ENCODE measurements around the gene SNAI3. TPM values are rescaled to one million over a fixed set of nuclear protein-coding genes. Genes with fewer than 3 reads are reported as not detected.

The SNAI3 gene
- total and polyA plus RNA-seq, 10 donors: 4.8 to 7.8 (median 6.4) TPM

DNA sequence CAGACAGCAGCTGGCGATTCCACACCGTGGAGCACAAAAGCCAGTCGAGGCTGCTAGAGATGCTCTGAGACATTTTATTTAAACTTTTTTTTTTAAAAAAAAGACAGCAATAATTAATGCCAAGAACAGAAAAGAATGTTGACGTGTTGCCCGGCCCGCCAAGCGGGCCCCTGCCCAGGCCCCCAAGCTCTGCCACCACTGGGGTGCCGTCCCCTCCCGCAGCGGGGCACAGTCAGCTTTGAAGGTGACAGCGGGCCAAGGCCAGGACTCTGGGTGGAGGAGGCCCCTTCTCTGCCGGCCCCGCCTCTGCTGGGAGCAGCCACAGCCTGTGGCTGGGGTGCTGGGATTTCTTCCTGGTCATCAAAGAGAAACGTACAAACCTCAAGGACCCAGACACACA, 10.1 kb upstream of the SNAI3 start:
- Histone ChIP-seq H3K36me3 (peaks cover 0 to 63% (median 46%) of the 10 kb centered on the region in 6 donors), H3K4me3 (no peak overlapping the region), H3K9me3 (no peaks in the 10 kb centered on the region), H3K27ac (peak overlapping the region in 1 of 8 donors; percentile 0), H3K4me1 (peaks cover 33 to 73% (median 62%) of the 10 kb centered on the region in 6 donors), H3K27me3 (replicated peaks in 1 of 7) (no peaks in the 10 kb centered on the region)
- intact Hi-C loops (cut with DNase I; ENCODE audit: low total_unique reads): no loop called here
- no peak for DNase-seq
- TF ChIP-seq POLR2AphosphoS5 (IDR thresholded peaks at IDR 0.05): no peak
- TF ChIP-seq POLR2A (IDR thresholded peaks at IDR 0.05): no peak
- TF ChIP-seq, protein P1, sequence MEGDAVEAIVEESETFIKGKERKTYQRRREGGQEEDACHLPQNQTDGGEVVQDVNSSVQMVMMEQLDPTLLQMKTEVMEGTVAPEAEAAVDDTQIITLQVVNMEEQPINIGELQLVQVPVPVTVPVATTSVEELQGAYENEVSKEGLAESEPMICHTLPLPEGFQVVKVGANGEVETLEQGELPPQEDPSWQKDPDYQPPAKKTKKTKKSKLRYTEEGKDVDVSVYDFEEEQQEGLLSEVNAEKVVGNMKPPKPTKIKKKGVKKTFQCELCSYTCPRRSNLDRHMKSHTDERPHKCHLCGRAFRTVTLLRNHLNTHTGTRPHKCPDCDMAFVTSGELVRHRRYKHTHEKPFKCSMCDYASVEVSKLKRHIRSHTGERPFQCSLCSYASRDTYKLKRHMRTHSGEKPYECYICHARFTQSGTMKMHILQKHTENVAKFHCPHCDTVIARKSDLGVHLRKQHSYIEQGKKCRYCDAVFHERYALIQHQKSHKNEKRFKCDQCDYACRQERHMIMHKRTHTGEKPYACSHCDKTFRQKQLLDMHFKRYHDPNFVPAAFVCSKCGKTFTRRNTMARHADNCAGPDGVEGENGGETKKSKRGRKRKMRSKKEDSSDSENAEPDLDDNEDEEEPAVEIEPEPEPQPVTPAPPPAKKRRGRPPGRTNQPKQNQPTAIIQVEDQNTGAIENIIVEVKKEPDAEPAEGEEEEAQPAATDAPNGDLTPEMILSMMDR (IDR thresholded peaks at IDR 0.05 in 8 of 11, conservative IDR thresholded peaks at IDR 0.05 in 3 of 11): no peak
- 86 to 89% (median 87%) methylated on average over 14 of the region's 14 CpGs for WGBS, 5 donors

DNA sequence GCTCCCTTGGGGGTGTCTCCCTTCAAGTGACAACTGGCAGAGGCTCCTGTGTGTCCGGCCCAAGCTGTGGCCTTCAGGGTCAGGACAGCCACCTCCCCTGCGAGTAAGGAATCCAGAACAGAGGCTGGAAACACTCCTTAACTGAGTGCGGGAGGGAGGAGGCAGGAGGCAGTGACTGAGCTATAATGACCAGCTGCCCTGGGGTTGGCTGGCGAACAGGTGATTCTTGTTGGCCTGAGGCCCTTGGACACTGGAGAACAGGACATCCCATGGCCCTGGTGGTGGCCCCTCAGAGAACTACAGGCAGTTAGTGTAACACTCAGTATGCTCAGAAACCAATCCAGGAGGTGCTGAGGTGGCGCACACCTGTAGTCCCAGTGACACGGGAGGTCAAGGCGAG, 9.4 kb upstream of the SNAI3 start:
- no peak overlapping the region for H3K4me3 ChIP-seq
- no peaks in the 10 kb centered on the region for H3K27me3 ChIP-seq (replicated peaks in 1 of 7)
- no peak for DNase-seq
- 91 to 95% (median 95%) methylated on average over 6 to 7 of the region's 7 CpGs for WGBS, 5 donors
- no peaks in the 10 kb centered on the region for H3K9me3 ChIP-seq
- intact Hi-C loops (cut with DNase I; ENCODE audit: low total_unique reads): no loop called here
- H3K36me3 ChIP-seq: peaks cover 0 to 63% (median 46%) of the 10 kb centered on the region in 6 donors
- TF ChIP-seq POLR2AphosphoS5 (IDR thresholded peaks at IDR 0.05) (no peak), POLR2A (IDR thresholded peaks at IDR 0.05) (no peak)
- TF ChIP-seq, protein P1 (IDR thresholded peaks at IDR 0.05 in 8 of 11, conservative IDR thresholded peaks at IDR 0.05 in 3 of 11): no peak
- H3K4me1 ChIP-seq: peaks cover 26 to 73% (median 61%) of the 10 kb centered on the region in 6 donors
- peak overlapping the region in 2 of 8 donors; percentile 11 to 24 for H3K27ac ChIP-seq

DNA sequence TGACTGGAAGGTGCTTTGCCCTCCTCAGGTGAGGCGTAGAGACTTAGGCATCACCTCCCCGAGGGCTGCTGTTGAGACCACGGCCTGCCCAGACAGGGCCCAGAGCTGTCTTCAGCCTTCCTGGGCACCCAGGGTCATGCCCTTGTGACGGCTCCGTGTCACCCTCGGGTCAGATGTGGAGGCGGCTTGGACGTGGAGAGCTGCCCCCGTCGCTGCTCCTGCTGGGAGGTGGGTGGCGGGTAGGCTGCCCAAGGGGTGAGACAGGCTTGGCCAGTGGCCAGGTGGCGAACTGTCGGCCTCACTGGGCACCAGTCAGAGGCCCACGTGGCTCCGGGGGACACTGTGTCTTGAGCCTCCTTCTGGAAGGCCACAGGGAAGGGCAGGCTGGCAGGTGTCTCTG, 8.9 kb upstream of the SNAI3 start:
- intact Hi-C loops (cut with DNase I; ENCODE audit: low total_unique reads): no loop called here
- no peaks in the 10 kb centered on the region for H3K27me3 ChIP-seq (replicated peaks in 1 of 7)
- DNase-seq: no peak
- peaks cover 21 to 71% (median 58%) of the 10 kb centered on the region in 6 donors for H3K4me1 ChIP-seq
- no peaks in the 10 kb centered on the region for H3K9me3 ChIP-seq
- no peak overlapping the region for H3K4me3 ChIP-seq
- TF ChIP-seq, protein P1 (IDR thresholded peaks at IDR 0.05 in 8 of 11, conservative IDR thresholded peaks at IDR 0.05 in 3 of 11): no peak
- TF ChIP-seq POLR2AphosphoS5 (IDR thresholded peaks at IDR 0.05) (peak; percentile 35 to 68 (median 42)), POLR2A (IDR thresholded peaks at IDR 0.05) (no peak)
- peaks cover 0 to 62% (median 46%) of the 10 kb centered on the region in 6 donors for H3K36me3 ChIP-seq
- WGBS, 5 donors: 83 to 89% (median 85%) methylated on average over 8 to 15 of the region's 15 CpGs
- H3K27ac ChIP-seq: peak overlapping the region in 2 of 8 donors; percentile 11 to 16

- Histone ChIP-seq H3K4me1 (peaks cover 13 to 63% (median 50%) of the 10 kb centered on the region in 6 donors), H3K36me3 (peaks cover 0 to 54% (median 40%) of the 10 kb centered on the region in 6 donors), H3K9me3 (no peaks in the 10 kb centered on the region), H3K27me3 (replicated peaks in 1 of 7) (peaks cover 0 to 1% (median 0%) of the 10 kb centered on the region in 7 donors), H3K4me3 (no peak overlapping the region), H3K27ac (peak overlapping the region in 2 of 8 donors; percentile 11 to 16)
- TF ChIP-seq POLR2AphosphoS5 (IDR thresholded peaks at IDR 0.05) (no peak), POLR2A (IDR thresholded peaks at IDR 0.05) (no peak)
- TF ChIP-seq, protein P1 (IDR thresholded peaks at IDR 0.05 in 8 of 11, conservative IDR thresholded peaks at IDR 0.05 in 3 of 11): no peak
- peak; percentile 74 for DNase-seq
- WGBS, 5 donors: 89 to 94% (median 93%) methylated on average over 30 to 37 of the region's 37 CpGs
- intact Hi-C loops (cut with DNase I; ENCODE audit: low total_unique reads): no loop called here
Observed at GRCh38 chr16:88694221-88695087, 8.1 kb upstream of the SNAI3 start.

All from spleen (tissue), 11 donors.